Astrocyte (in vitro differentiated cells and primary cell): ENCODE data around the gene PRKCE. TPM values are rescaled to one million over a fixed set of nuclear protein-coding genes. Genes with fewer than 3 reads are reported as not detected.

Experiments
- DNase-seq: peaks from one replicate; pipeline ENCODE4 v3.0.0-alpha.2; 2010; ENCODE audit warnings: low read depth
- FAIRE-seq: peaks from 2 replicates; lab custom pipeline; 2011; peaks lifted over from hg19 to GRCh38; lab: Jason Lieb, UNC
- H2AFZ ChIP-seq: 2 replicates; pipeline ENCODE4 v1.6.0; 2012; ENCODE audit warnings: low read depth, low read length, inconsistent platforms
- H3K27ac ChIP-seq: 2 replicates; pipeline ENCODE4 v1.5.1; 2011; ENCODE audit warnings: low read depth, low read length, inconsistent platforms
- H3K27me3 ChIP-seq: 2 replicates; pipeline ENCODE4 v1.6.0; 2011; ENCODE audit warnings: low read length, inconsistent platforms; ENCODE audit not compliant: insufficient read depth
- H3K36me3 ChIP-seq: 2 replicates; pipeline ENCODE4 v1.5.1; 2011; ENCODE audit warnings: low read length, inconsistent platforms; ENCODE audit not compliant: insufficient read depth
- H3K4me1 ChIP-seq: 2 replicates; pipeline ENCODE4 v1.5.1; 2011; ENCODE audit warnings: low read length, inconsistent platforms; ENCODE audit not compliant: insufficient read depth
- H3K4me2 ChIP-seq: 2 replicates; pipeline ENCODE4 v1.6.0; 2012; ENCODE audit warnings: low read length, inconsistent platforms
- H3K4me3 ChIP-seq: 2 replicates; pipeline ENCODE4 v1.5.1; 2011; ENCODE audit warnings: low read depth, mild to moderate bottlenecking, low read length, inconsistent platforms; ENCODE audit not compliant: insufficient read depth
- H3K79me2 ChIP-seq: 2 replicates; pipeline ENCODE4 v1.6.0; 2012; ENCODE audit warnings: mild to moderate bottlenecking, low read length, inconsistent platforms; ENCODE audit not compliant: insufficient read depth
- H3K9ac ChIP-seq: 2 replicates; pipeline ENCODE4 v1.6.0; 2012; ENCODE audit warnings: mild to moderate bottlenecking, low read length, inconsistent platforms
- H3K9me3 ChIP-seq: 2 replicates; pipeline ENCODE4 v1.5.1; 2012; ENCODE audit warnings: low read depth, mild to moderate bottlenecking, low read length, inconsistent platforms; ENCODE audit not compliant: insufficient read depth
- H4K20me1 ChIP-seq: 2 replicates; pipeline ENCODE4 v1.6.0; 2012; ENCODE audit warnings: low read length, inconsistent platforms; ENCODE audit not compliant: insufficient read depth
- H3K27ac Mint-ChIP-seq: one replicate; pipeline ENCODE4 v1.8.0; 2021; ENCODE audit warnings: mild to moderate bottlenecking, mixed read lengths; ENCODE audit not compliant: unreplicated experiment
- H3K27me3 Mint-ChIP-seq: one replicate; pipeline ENCODE4 v1.8.0; 2021; ENCODE audit warnings: low read depth, mixed read lengths; ENCODE audit not compliant: unreplicated experiment
- H3K36me3 Mint-ChIP-seq: one replicate; pipeline ENCODE4 v1.8.0; 2021; ENCODE audit warnings: low read depth, mixed read lengths; ENCODE audit not compliant: unreplicated experiment
- H3K4me1 Mint-ChIP-seq: one replicate; pipeline ENCODE4 v1.8.0; 2021; ENCODE audit warnings: low read depth, mixed read lengths; ENCODE audit not compliant: unreplicated experiment
- H3K4me3 Mint-ChIP-seq: one replicate; pipeline ENCODE4 v1.8.0; 2021; ENCODE audit warnings: mild to moderate bottlenecking, moderate library complexity, mixed read lengths; ENCODE audit not compliant: unreplicated experiment
- H3K9me3 Mint-ChIP-seq: one replicate; pipeline ENCODE4 v1.8.0; 2021; ENCODE audit warnings: mild to moderate bottlenecking, mixed read lengths; ENCODE audit not compliant: unreplicated experiment
- EZH2 ChIP-seq: IDR thresholded peaks from 2 replicates; pipeline ENCODE4 v1.6.1; 2012; ENCODE audit warnings: mild to moderate bottlenecking, low read length, inconsistent platforms; ENCODE audit not compliant: insufficient read depth
- total RNA-seq: library from RNA; stranded (reverse); gene quantifications from 2 replicates; pipeline ENCODE4 v1.2.1, GENCODE V29; 2021
- TF ChIP-seq, protein P1 (sequence below): IDR thresholded peaks from 2 replicates; pipeline ENCODE4 v1.5.1; 2011; ENCODE audit warnings: low read depth, mild to moderate bottlenecking, inconsistent platforms, low read length, moderate library complexity; ENCODE audit not compliant: insufficient read depth

PRKCE gene
- total RNA-seq, 1 donor from 2014 or later = 12.8 TPM

DNA sequence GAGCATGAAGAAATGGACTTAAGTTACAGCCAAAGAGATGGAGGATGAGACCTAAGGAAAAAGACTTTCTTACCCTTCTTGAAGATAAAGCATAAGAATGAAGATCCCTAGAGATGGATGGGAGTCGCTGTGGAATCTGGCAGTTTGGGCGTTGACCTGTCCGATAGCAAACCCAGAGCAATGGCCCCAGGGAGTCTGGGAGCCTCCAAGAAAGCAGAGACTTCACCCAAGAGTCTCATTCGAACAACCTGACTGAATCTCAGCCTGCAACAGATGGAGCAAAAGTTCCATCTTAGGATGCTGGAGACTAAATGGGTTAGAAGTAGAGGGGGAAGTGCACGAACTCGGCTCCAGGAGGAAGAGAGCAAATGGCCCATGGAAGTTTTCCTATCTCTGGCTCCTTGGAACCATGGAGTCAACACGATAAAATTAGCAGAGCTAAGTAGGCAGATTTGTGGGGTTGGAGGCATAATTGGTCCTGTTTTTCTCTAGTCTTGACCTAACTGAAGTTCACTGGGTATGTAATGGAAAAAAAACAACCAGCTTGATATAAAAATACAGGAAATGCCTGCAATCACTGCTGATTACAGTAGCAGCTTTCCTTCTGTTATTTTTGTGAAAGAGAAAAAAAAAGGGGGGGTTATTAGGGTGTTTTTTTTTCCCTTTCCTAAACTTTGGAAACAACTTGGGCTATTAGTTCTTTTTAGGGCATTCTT lies 467.3 kb downstream of the PRKCE start:
- H3K9ac ChIP-seq = no peak overlapping the region
- H3K79me2 ChIP-seq = no peaks in the 10 kb centered on the region
- no peaks in the 10 kb centered on the region for H3K36me3 ChIP-seq
- Mint-ChIP-seq H3K9me3 (no peaks in the 10 kb centered on the region), H3K27ac (no peak overlapping the region), H3K4me1 (peaks cover 14% of the 10 kb centered on the region), H3K4me3 (no peak overlapping the region), H3K27me3 (no peaks in the 10 kb centered on the region), H3K36me3 (no peaks in the 10 kb centered on the region)
- DNase-seq = peak; percentile 52
- H3K4me1 ChIP-seq = peaks cover 28% of the 10 kb centered on the region
- H3K4me3 ChIP-seq = no peak overlapping the region
- H3K27ac ChIP-seq = no peak overlapping the region
- no peaks in the 10 kb centered on the region for H3K27me3 ChIP-seq
- no peak for FAIRE-seq
- no peak overlapping the region for H2AFZ ChIP-seq
- no peaks in the 10 kb centered on the region for H3K9me3 ChIP-seq
- H4K20me1 ChIP-seq = no peaks in the 10 kb centered on the region
- TF ChIP-seq, protein P1, sequence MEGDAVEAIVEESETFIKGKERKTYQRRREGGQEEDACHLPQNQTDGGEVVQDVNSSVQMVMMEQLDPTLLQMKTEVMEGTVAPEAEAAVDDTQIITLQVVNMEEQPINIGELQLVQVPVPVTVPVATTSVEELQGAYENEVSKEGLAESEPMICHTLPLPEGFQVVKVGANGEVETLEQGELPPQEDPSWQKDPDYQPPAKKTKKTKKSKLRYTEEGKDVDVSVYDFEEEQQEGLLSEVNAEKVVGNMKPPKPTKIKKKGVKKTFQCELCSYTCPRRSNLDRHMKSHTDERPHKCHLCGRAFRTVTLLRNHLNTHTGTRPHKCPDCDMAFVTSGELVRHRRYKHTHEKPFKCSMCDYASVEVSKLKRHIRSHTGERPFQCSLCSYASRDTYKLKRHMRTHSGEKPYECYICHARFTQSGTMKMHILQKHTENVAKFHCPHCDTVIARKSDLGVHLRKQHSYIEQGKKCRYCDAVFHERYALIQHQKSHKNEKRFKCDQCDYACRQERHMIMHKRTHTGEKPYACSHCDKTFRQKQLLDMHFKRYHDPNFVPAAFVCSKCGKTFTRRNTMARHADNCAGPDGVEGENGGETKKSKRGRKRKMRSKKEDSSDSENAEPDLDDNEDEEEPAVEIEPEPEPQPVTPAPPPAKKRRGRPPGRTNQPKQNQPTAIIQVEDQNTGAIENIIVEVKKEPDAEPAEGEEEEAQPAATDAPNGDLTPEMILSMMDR = no peak
- no peak for TF ChIP-seq EZH2
- H3K4me2 ChIP-seq = no peak overlapping the region

DNA sequence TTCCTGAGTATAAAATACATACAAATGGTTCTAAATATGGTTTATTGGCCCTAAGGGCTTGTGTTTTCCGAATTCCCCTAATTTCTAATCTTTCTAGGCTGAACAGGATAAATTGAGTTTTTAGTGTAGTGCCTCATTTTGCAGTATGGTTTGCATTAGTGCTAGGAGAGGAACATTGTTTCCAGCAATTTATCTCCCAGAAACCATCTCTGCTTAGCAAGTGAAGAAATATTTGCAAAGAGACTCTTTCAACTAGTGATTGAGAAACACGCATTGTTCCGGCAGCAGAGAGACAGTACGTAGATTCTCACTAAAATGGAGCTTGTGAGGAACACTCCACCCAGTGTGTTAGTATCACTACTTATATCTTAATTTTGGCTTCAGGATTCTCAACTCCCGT lies 468.0 kb downstream of the PRKCE start:
- Mint-ChIP-seq H3K27ac (no peak overlapping the region), H3K4me1 (peaks cover 14% of the 10 kb centered on the region), H3K36me3 (no peaks in the 10 kb centered on the region), H3K4me3 (no peak overlapping the region), H3K27me3 (no peaks in the 10 kb centered on the region), H3K9me3 (no peaks in the 10 kb centered on the region)
- no peak for TF ChIP-seq EZH2
- TF ChIP-seq, protein P1 = no peak
- H3K9me3 ChIP-seq = no peaks in the 10 kb centered on the region
- H3K27ac ChIP-seq = no peak overlapping the region
- DNase-seq (peak; percentile 52), FAIRE-seq (no peak)
- H3K4me2 ChIP-seq = no peak overlapping the region
- H3K4me3 ChIP-seq = no peak overlapping the region
- H3K9ac ChIP-seq = no peak overlapping the region
- H3K4me1 ChIP-seq = peaks cover 28% of the 10 kb centered on the region
- no peaks in the 10 kb centered on the region for H3K27me3 ChIP-seq
- no peaks in the 10 kb centered on the region for H4K20me1 ChIP-seq
- H3K79me2 ChIP-seq = no peaks in the 10 kb centered on the region
- no peaks in the 10 kb centered on the region for H3K36me3 ChIP-seq
- H2AFZ ChIP-seq = no peak overlapping the region

DNA sequence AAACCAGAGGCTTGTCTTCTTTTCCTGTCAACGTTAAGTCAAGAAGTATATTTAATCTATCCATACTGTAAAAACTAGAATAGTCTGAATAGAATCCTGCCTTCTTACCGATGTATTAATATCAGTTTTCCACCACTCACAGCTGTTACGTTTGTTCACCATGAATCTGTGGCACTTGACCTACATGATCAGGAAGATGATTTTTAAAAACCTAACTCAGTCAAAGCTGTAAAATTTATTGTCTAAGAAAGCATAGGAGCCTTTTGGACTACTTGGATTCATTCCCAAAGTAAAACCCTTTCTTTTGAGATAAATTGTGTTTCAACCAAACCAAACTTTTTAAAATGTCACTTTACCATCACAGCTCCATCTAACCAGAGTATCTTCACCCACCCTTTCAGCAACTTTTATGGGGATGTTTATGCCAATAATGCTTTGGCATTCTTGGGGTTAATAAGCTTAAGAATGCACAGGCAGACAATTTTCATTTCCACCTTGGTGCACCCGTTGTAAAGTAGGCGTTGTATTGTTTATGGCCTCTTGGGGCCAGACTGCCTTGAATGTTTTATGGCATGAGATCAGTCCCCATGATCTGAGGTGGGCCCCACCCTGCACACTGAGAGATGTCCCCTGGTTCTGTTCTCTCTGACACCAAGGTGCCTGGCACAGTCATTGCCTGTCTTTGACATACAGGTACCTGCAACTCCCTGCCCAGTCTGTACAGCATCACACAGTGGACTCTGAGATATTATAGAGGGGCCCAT lies 469.5 kb downstream of the PRKCE start:
- H3K27me3 ChIP-seq = no peaks in the 10 kb centered on the region
- no peak overlapping the region for H3K9ac ChIP-seq
- no peaks in the 10 kb centered on the region for H3K79me2 ChIP-seq
- peaks cover 25% of the 10 kb centered on the region for H3K4me1 ChIP-seq
- Mint-ChIP-seq H3K4me1 (peaks cover 14% of the 10 kb centered on the region), H3K27ac (no peak overlapping the region), H3K4me3 (no peak overlapping the region), H3K27me3 (no peaks in the 10 kb centered on the region), H3K36me3 (no peaks in the 10 kb centered on the region), H3K9me3 (no peaks in the 10 kb centered on the region)
- H3K9me3 ChIP-seq = no peaks in the 10 kb centered on the region
- no peaks in the 10 kb centered on the region for H4K20me1 ChIP-seq
- no peak overlapping the region for H3K4me2 ChIP-seq
- H3K4me3 ChIP-seq = no peak overlapping the region
- DNase-seq (no peak), FAIRE-seq (no peak)
- no peak overlapping the region for H2AFZ ChIP-seq
- no peaks in the 10 kb centered on the region for H3K36me3 ChIP-seq
- no peak overlapping the region for H3K27ac ChIP-seq
- TF ChIP-seq, protein P1 = no peak
- no peak for TF ChIP-seq EZH2
